ENCODE data around the gene FBXO33.

The FBXO33 gene

GRCh38 chr14:39456702-39457250 is 24.5 kb upstream of the FBXO33 start:
- Histone ChIP-seq H3K36me3 (ENCODE audit: insufficient read depth, low read length) (no peaks in the 10 kb centered on the region), H3K4me1 (ENCODE audit: insufficient read depth, low read length, severe bottlenecking) (no peaks in the 10 kb centered on the region), H3K27me3 (ENCODE audit: insufficient read depth, low read length) (no peaks in the 10 kb centered on the region), H3F3A (ENCODE audit: insufficient read depth, low read length) (no peaks in the 10 kb centered on the region), H3K9ac (ENCODE audit: low read length) (no peak overlapping the region), H3K9me3 (ENCODE audit: low read length) (no peaks in the 10 kb centered on the region), H3K4me2 (ENCODE audit: low read length) (no peak overlapping the region), H3K79me2 (ENCODE audit: insufficient read depth, low read length) (no peaks in the 10 kb centered on the region), H2AFZ (ENCODE audit: low read length) (no peak overlapping the region), H3K9me2 (ENCODE audit: low read depth, low read length) (no peaks in the 10 kb centered on the region), H3K27ac (ENCODE audit: low read depth, low read length, poor library complexity, severe bottlenecking) (no peak overlapping the region), H3K4me3 (ENCODE audit: low read depth, low read length, poor library complexity, severe bottlenecking) (no peak overlapping the region), H4K20me1 (ENCODE audit: insufficient read depth, low read length) (no peaks in the 10 kb centered on the region)
- TF ChIP-seq EZH2 (IDR thresholded peaks at IDR 0.05; ENCODE audit: borderline replicate concordance, low read length) (no peak), CTCF (IDR thresholded peaks at IDR 0.05; ENCODE audit: low read length) (no peak)

GRCh38 chr14:39454906-39455539 is 22.8 kb upstream of the FBXO33 start:
- Histone ChIP-seq H3K79me2 (ENCODE audit: insufficient read depth, low read length) (no peaks in the 10 kb centered on the region), H3K4me3 (ENCODE audit: low read depth, low read length, poor library complexity, severe bottlenecking) (no peak overlapping the region), H3K4me1 (ENCODE audit: insufficient read depth, low read length, severe bottlenecking) (no peaks in the 10 kb centered on the region), H3K27me3 (ENCODE audit: insufficient read depth, low read length) (no peaks in the 10 kb centered on the region), H3K36me3 (ENCODE audit: insufficient read depth, low read length) (no peaks in the 10 kb centered on the region), H3F3A (ENCODE audit: insufficient read depth, low read length) (no peaks in the 10 kb centered on the region), H3K27ac (ENCODE audit: low read depth, low read length, poor library complexity, severe bottlenecking) (no peak overlapping the region), H3K9me3 (ENCODE audit: low read length) (no peaks in the 10 kb centered on the region), H4K20me1 (ENCODE audit: insufficient read depth, low read length) (no peaks in the 10 kb centered on the region), H2AFZ (ENCODE audit: low read length) (no peak overlapping the region), H3K9ac (ENCODE audit: low read length) (no peak overlapping the region), H3K9me2 (ENCODE audit: low read depth, low read length) (no peaks in the 10 kb centered on the region), H3K4me2 (ENCODE audit: low read length) (no peak overlapping the region)
- TF ChIP-seq CTCF (IDR thresholded peaks at IDR 0.05; ENCODE audit: low read length): no peak
- no peak for TF ChIP-seq EZH2 (IDR thresholded peaks at IDR 0.05; ENCODE audit: borderline replicate concordance, low read length)

GRCh38 chr14:39452680-39453079 is 20.4 kb upstream of the FBXO33 start:
- TF ChIP-seq CTCF (IDR thresholded peaks at IDR 0.05; ENCODE audit: low read length): no peak
- no peak for TF ChIP-seq EZH2 (IDR thresholded peaks at IDR 0.05; ENCODE audit: borderline replicate concordance, low read length)

More at GRCh38 chr14:39452680-39453079, 20.4 kb upstream of the FBXO33 start:
- Histone ChIP-seq H3K9me2 (ENCODE audit: low read depth, low read length) (no peaks in the 10 kb centered on the region), H3K4me2 (ENCODE audit: low read length) (no peak overlapping the region), H3K27me3 (ENCODE audit: insufficient read depth, low read length) (no peaks in the 10 kb centered on the region), H3K27ac (ENCODE audit: low read depth, low read length, poor library complexity, severe bottlenecking) (no peak overlapping the region), H3K4me3 (ENCODE audit: low read depth, low read length, poor library complexity, severe bottlenecking) (no peak overlapping the region), H4K20me1 (ENCODE audit: insufficient read depth, low read length) (no peaks in the 10 kb centered on the region), H3K79me2 (ENCODE audit: insufficient read depth, low read length) (no peaks in the 10 kb centered on the region), H3K4me1 (ENCODE audit: insufficient read depth, low read length, severe bottlenecking) (peaks cover 13% of the 10 kb centered on the region), H3K36me3 (ENCODE audit: insufficient read depth, low read length) (no peaks in the 10 kb centered on the region), H3F3A (ENCODE audit: insufficient read depth, low read length) (no peaks in the 10 kb centered on the region), H2AFZ (ENCODE audit: low read length) (no peak overlapping the region), H3K9me3 (ENCODE audit: low read length) (no peaks in the 10 kb centered on the region), H3K9ac (ENCODE audit: low read length) (no peak overlapping the region)

Data from OCI-LY1 (cell line).